Smooth muscle cell (in vitro differentiated cells): ENCODE data around the gene DCANP1. TPM values are rescaled to one million over a fixed set of nuclear protein-coding genes. Genes with fewer than 3 reads are reported as not detected.

Source experiments
- DNase-seq: peaks from one replicate; lab custom pipeline; 2025; ENCODE audit not compliant: unreplicated experiment; lab: John Stamatoyannopoulos, UW
- H2AFZ ChIP-seq: fragments of 200-600 bp; sonication (generic); 2 replicates; pipeline ENCODE4 v1.6.0; 2016; ENCODE audit warnings: antibody characterized with exemption, low read depth, mild to moderate bottlenecking
- H3F3A ChIP-seq: fragments of 200-600 bp; sonication (generic); 2 replicates; pipeline ENCODE4 v1.6.0; 2017; ENCODE audit warnings: antibody characterized with exemption, low read depth
- H3K27ac ChIP-seq: fragments of 200-600 bp; sonication (generic); 2 replicates; pipeline ENCODE4 v1.5.1; 2016; ENCODE audit warnings: low read depth, mild to moderate bottlenecking
- H3K27me3 ChIP-seq: fragments of 200-600 bp; sonication (generic); 2 replicates; pipeline ENCODE4 v1.6.1; 2016; ENCODE audit warnings: low read depth, mild to moderate bottlenecking
- H3K36me3 ChIP-seq: fragments of 200-600 bp; sonication (generic); 2 replicates; pipeline ENCODE4 v1.5.1; 2016; ENCODE audit warnings: low read depth
- H3K4me1 ChIP-seq: fragments of 200-600 bp; sonication (generic); 2 replicates; pipeline ENCODE4 v1.5.1; 2016; ENCODE audit warnings: low read depth
- H3K4me2 ChIP-seq: fragments of 200-600 bp; sonication (generic); 2 replicates; pipeline ENCODE4 v1.6.0; 2016; ENCODE audit warnings: mild to moderate bottlenecking
- H3K4me3 ChIP-seq: fragments of 200-600 bp; sonication (generic); 2 replicates; pipeline ENCODE4 v1.5.1; 2016; ENCODE audit warnings: mild to moderate bottlenecking
- H3K79me2 ChIP-seq: fragments of 200-600 bp; sonication (generic); 2 replicates; pipeline ENCODE4 v1.6.0; 2016; ENCODE audit warnings: low read depth, mild to moderate bottlenecking
- H3K9ac ChIP-seq: fragments of 200-600 bp; sonication (generic); 2 replicates; pipeline ENCODE4 v1.6.0; 2016; ENCODE audit warnings: low read depth
- H3K9me3 ChIP-seq: fragments of 200-600 bp; sonication (generic); replicated peaks from 2 replicates; pipeline ENCODE4 v1.5.1; 2016; ENCODE audit warnings: low read depth
- H4K20me1 ChIP-seq: fragments of 200-600 bp; sonication (generic); 2 replicates; pipeline ENCODE4 v1.6.0; 2016; ENCODE audit warnings: low read depth
- CTCF ChIP-seq: fragments of 200-600 bp; sonication (generic); IDR thresholded peaks from 2 replicates; pipeline ENCODE4 v1.5.1; 2017; ENCODE audit warnings: borderline replicate concordance, mild to moderate bottlenecking, antibody characterized with exemption; ENCODE audit not compliant: insufficient read depth, poor library complexity, severe bottlenecking
- WGBS: methylation state at CpG from one replicate; pipeline ENCODE4 v1.1.7; 2016; ENCODE audit warnings: low lambda C conversion rate; 5-methylcytosine and 5-hydroxymethylcytosine counted together
- polyA plus RNA-seq: library from polyadenylated mRNA; unstranded; fragments of >200 nt; fragmentation: Nextera tagmentation; extraction: Ambion mirVana; gene quantifications from 2 replicates; pipeline ENCODE4 v1.2.1, GENCODE V29; 2016
- total RNA-seq: library from RNA; depleted of rRNA; stranded (reverse); fragments of >200 nt; gene quantifications from 2 replicates; pipeline ENCODE4 v1.2.3, GENCODE V29; 2014

Gene DCANP1
- total and polyA plus RNA-seq, 2 experiments from 2014 or later: not detected

DNA sequence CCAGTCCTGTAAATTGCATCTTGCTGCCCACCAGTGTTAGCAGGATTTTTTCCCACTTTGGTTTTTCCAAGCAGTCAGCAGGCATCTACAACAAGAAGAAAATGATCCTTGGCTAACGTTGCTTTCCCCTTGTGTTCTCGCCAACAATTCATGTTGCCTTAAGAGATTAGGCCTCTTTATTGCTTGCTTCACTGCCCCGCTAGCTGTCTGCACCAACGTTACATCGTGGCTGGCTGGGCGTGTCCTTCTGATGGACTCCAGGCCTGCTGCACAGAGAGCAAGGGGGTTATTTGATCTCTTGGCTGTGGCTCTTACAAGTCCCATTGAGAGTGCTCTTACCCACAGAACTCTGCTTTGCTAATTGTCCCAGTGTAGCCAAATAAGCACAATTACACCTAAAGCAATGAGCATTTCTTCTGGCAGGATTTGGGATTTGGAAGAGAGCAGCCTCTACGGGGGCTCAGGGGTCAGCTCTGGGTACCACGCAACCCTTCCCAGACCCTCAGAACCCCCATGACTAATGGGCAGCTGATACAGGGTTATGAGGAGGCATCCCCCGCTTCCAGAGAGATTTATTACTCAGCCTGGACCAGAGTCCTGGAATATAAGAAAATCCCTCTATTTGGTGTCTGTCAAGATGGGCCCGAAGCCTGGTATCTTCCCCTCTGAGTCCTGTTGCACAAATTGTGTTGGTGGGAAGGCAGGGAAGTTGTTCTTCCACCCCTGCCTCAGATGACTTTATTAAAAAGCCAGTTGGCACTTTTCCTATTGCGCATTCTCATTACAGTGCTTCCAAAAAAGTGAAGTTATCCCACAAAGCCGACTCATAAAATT lies 17.6 kb downstream of the DCANP1 start:
- Histone ChIP-seq H3K4me2 (peak overlapping the region; percentile 58), H3K27me3 (no peaks in the 10 kb centered on the region), H3K9me3 (no peaks in the 10 kb centered on the region), H2AFZ (no peak overlapping the region), H3K4me1 (peaks cover 25% of the 10 kb centered on the region), H3K27ac (peak overlapping the region; percentile 76), H3K79me2 (no peaks in the 10 kb centered on the region), H3K9ac (peak overlapping the region; percentile 52), H3K4me3 (no peak overlapping the region), H4K20me1 (no peaks in the 10 kb centered on the region), H3F3A (peaks cover 35% of the 10 kb centered on the region), H3K36me3 (no peaks in the 10 kb centered on the region)
- WGBS: 12% methylated on average over 12 of the region's 12 CpGs
- no peak for DNase-seq
- TF ChIP-seq CTCF: no peak

DNA sequence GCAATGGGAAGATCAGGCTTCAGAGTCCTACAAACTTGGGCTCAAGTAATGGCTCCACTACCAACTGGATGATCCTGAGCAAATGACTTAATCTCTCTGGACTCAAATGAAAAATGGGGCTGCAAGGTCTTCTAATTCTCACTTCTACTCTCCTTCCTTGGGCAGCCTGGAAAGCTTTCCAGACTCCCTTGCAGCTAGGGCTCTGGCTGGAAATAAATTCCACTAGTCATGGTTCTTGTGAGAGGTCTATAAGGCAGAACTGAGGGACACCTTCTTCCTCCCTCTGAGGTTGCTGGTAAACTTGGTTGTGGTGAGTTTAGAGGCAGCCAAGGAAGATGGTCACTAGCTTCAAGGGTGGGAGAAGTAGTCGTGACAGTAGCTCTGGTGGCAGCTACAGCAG lies 18.6 kb downstream of the DCANP1 start:
- DNase-seq: no peak
- H3K79me2 ChIP-seq: no peaks in the 10 kb centered on the region
- 8% methylated on average over 1 of the region's 1 CpG for WGBS
- TF ChIP-seq CTCF: no peak
- no peak overlapping the region for H2AFZ ChIP-seq
- H3K9me3 ChIP-seq: no peaks in the 10 kb centered on the region
- H3K4me1 ChIP-seq: peaks cover 20% of the 10 kb centered on the region
- no peak overlapping the region for H3K9ac ChIP-seq
- H3K4me3 ChIP-seq: no peak overlapping the region
- no peaks in the 10 kb centered on the region for H4K20me1 ChIP-seq
- no peaks in the 10 kb centered on the region for H3K36me3 ChIP-seq
- peaks cover 29% of the 10 kb centered on the region for H3F3A ChIP-seq
- H3K4me2 ChIP-seq: peak overlapping the region; percentile 58
- H3K27ac ChIP-seq: peak overlapping the region; percentile 76
- H3K27me3 ChIP-seq: no peaks in the 10 kb centered on the region

- Histone ChIP-seq H3K36me3 (no peaks in the 10 kb centered on the region), H3K4me3 (no peak overlapping the region), H3K9ac (no peak overlapping the region), H3K4me2 (no peak overlapping the region), H3K9me3 (no peaks in the 10 kb centered on the region), H2AFZ (no peak overlapping the region), H3F3A (peaks cover 32% of the 10 kb centered on the region), H3K79me2 (no peaks in the 10 kb centered on the region), H3K27me3 (no peaks in the 10 kb centered on the region), H3K27ac (no peak overlapping the region), H4K20me1 (no peaks in the 10 kb centered on the region), H3K4me1 (peaks cover 21% of the 10 kb centered on the region)
- peak; percentile 64 for TF ChIP-seq CTCF
- DNase-seq: no peak
- WGBS: 60% methylated on average over 7 of the region's 7 CpGs
These were observed 20.8 kb downstream of the DCANP1 start for GRCh38 chr5:135426102-135427082.
